ENCODE data around the gene CUL4B.

The CUL4B gene

GRCh38 chrX:120536061-120536460 lies 24.7 kb downstream of the CUL4B start:
- Histone ChIP-seq H2AFZ (no peak overlapping the region), H3K79me2 (no peaks in the 10 kb centered on the region), H3K27me3 (ENCODE audit: control insufficient read depth, insufficient read depth, low read length) (no peaks in the 10 kb centered on the region), H3K9me3 (ENCODE audit: control insufficient read depth, low read length) (no peaks in the 10 kb centered on the region), H3K36me3 (ENCODE audit: control insufficient read depth, insufficient read depth, low read length) (no peaks in the 10 kb centered on the region), H3K4me1 (no peaks in the 10 kb centered on the region), H3K27ac (no peak overlapping the region), H3K4me3 (ENCODE audit: low read depth, low read length) (no peak overlapping the region), H3K9ac (no peak overlapping the region), H3K4me2 (ENCODE audit: low read length) (no peak overlapping the region)
- TF ChIP-seq CTCF (IDR thresholded peaks at IDR 0.05), result no peak

GRCh38 chrX:120534413-120535205 lies 26.2 kb downstream of the CUL4B start:
- H3K4me3 ChIP-seq (ENCODE audit: low read depth, low read length), result no peak overlapping the region
- no peaks in the 10 kb centered on the region for H3K36me3 ChIP-seq (ENCODE audit: control insufficient read depth, insufficient read depth, low read length)
- H3K9ac ChIP-seq, result no peak overlapping the region
- no peaks in the 10 kb centered on the region for H3K79me2 ChIP-seq
- H3K4me2 ChIP-seq (ENCODE audit: low read length), result no peak overlapping the region
- no peaks in the 10 kb centered on the region for H3K27me3 ChIP-seq (ENCODE audit: control insufficient read depth, insufficient read depth, low read length)
- H3K27ac ChIP-seq, result no peak overlapping the region
- no peak for TF ChIP-seq CTCF (IDR thresholded peaks at IDR 0.05)
- H3K9me3 ChIP-seq (ENCODE audit: control insufficient read depth, low read length), result no peaks in the 10 kb centered on the region
- no peaks in the 10 kb centered on the region for H3K4me1 ChIP-seq
- no peak overlapping the region for H2AFZ ChIP-seq

GRCh38 chrX:120522820-120523219 lies 37.9 kb downstream of the CUL4B start:
- Histone ChIP-seq H3K4me3 (ENCODE audit: low read depth, low read length) (no peak overlapping the region), H3K79me2 (no peaks in the 10 kb centered on the region), H2AFZ (no peak overlapping the region), H3K4me1 (no peaks in the 10 kb centered on the region), H3K27me3 (ENCODE audit: control insufficient read depth, insufficient read depth, low read length) (no peaks in the 10 kb centered on the region), H3K9ac (no peak overlapping the region), H3K9me3 (ENCODE audit: control insufficient read depth, low read length) (no peaks in the 10 kb centered on the region), H3K27ac (no peak overlapping the region), H3K4me2 (ENCODE audit: low read length) (no peak overlapping the region), H3K36me3 (ENCODE audit: control insufficient read depth, insufficient read depth, low read length) (no peaks in the 10 kb centered on the region)
- no peak for TF ChIP-seq CTCF (IDR thresholded peaks at IDR 0.05)

- Histone ChIP-seq H3K9ac (no peak overlapping the region), H3K4me3 (ENCODE audit: low read depth, low read length) (no peak overlapping the region), H3K9me3 (ENCODE audit: control insufficient read depth, low read length) (no peaks in the 10 kb centered on the region), H3K27me3 (ENCODE audit: control insufficient read depth, insufficient read depth, low read length) (no peaks in the 10 kb centered on the region), H3K79me2 (no peaks in the 10 kb centered on the region), H2AFZ (no peak overlapping the region), H3K4me2 (ENCODE audit: low read length) (no peak overlapping the region), H3K27ac (no peak overlapping the region), H3K36me3 (ENCODE audit: control insufficient read depth, insufficient read depth, low read length) (no peaks in the 10 kb centered on the region), H3K4me1 (no peaks in the 10 kb centered on the region)
- no peak for TF ChIP-seq CTCF (IDR thresholded peaks at IDR 0.05)
Measured at GRCh38 chrX:120517936-120518335, 42.8 kb downstream of the CUL4B start.

DNA sequence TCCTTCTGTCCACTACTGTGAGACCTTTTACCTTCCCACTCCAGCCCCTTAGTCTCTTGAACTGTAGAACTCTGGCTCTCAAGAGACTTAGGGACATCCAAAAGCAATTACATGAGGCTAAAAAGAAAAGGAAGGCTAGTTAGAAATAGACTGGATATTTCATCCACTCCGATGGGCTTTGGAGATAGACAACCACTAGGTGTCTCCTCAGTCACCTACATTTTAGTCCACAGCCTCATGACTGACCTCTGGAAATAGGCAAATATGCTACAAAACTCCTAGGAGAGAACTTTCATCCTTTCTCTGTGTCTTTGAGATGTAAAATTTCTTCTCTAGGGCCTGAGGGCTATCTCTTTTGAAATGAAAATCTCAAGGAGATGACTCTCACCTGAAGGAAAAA lies 46.5 kb downstream of the CUL4B start:
- H2AFZ ChIP-seq, result no peak overlapping the region
- H3K36me3 ChIP-seq (ENCODE audit: control insufficient read depth, insufficient read depth, low read length), result no peaks in the 10 kb centered on the region
- H3K79me2 ChIP-seq, result no peaks in the 10 kb centered on the region
- no peaks in the 10 kb centered on the region for H3K4me1 ChIP-seq
- no peak overlapping the region for H3K9ac ChIP-seq
- no peaks in the 10 kb centered on the region for H3K9me3 ChIP-seq (ENCODE audit: control insufficient read depth, low read length)
- no peak overlapping the region for H3K27ac ChIP-seq
- no peak overlapping the region for H3K4me3 ChIP-seq (ENCODE audit: low read depth, low read length)
- TF ChIP-seq CTCF (IDR thresholded peaks at IDR 0.05), result peak; percentile 26
- no peak overlapping the region for H3K4me2 ChIP-seq (ENCODE audit: low read length)
- H3K27me3 ChIP-seq (ENCODE audit: control insufficient read depth, insufficient read depth, low read length), result no peaks in the 10 kb centered on the region

Measured in parathyroid adenoma (tissue), 2 donors.